HepG2 (cell line): ENCODE results near the gene WHAMM. TPM values are rescaled to one million over a fixed set of nuclear protein-coding genes. Genes with fewer than 3 reads are reported as not detected.

Experiments
- ATAC-seq: fragments of 200-7000 bp; cut with Tn5 transposase; 3 replicates; pipeline ENCODE4 v1.9.1; 2020; ENCODE audit warnings: mild to moderate bottlenecking, moderate library complexity
- BruUV-seq: library from RNA; stranded (reverse); fragments of 400-500 nt; replicated peaks from 2 replicates; lab custom pipeline; 2021; lab: Mats Ljungman, UMichigan
- CTCF ChIA-PET: fragments of 300-600 bp; formaldehyde crosslinking; extraction: SDS; loops from one replicate; lab custom pipeline; 2021; ENCODE audit warnings: low total read pairs, inconsistent platforms, low intra/inter-chr PET ratio; lab: Yijun Ruan, JAX
- POLR2A ChIA-PET: fragments of 350-600 bp; sonication (Branson Sonifier 250); formaldehyde crosslinking; loops from one replicate; lab custom pipeline; 2020; ENCODE audit warnings: antibody characterized with exemption, inconsistent platforms; lab: Yijun Ruan, JAX
- DNase-seq: peaks from one replicate; pipeline ENCODE4 v3.0.0-alpha.2; 2015; ENCODE audit warnings: low spot score
- FAIRE-seq: peaks from 3 replicates; lab custom pipeline; 2011; peaks lifted over from hg19 to GRCh38; lab: Jason Lieb, UNC
- H2AFZ ChIP-seq: one replicate; pipeline ENCODE4 v1.6.1; 2011; ENCODE audit warnings: low read length, inconsistent platforms
- H3K27ac ChIP-seq: fragments of 300-600 bp; 3 replicates; pipeline ENCODE4 v1.8.0; 2011; ENCODE audit warnings: mixed run types, mild to moderate bottlenecking, mixed read lengths, low read length, inconsistent platforms; ENCODE audit not compliant: insufficient read depth; ENCODE audit errors: extremely low read length
- H3K27me3 ChIP-seq, 2 experiments: fragments of 200-600 bp in 1 of 2; 2 replicates in 1 of 2; 3 replicates in 1 of 2; pipeline versions ENCODE4 v1.6.0 to v1.8.0; 2011; ENCODE audit warnings: low read length in 2 of 2, mild to moderate bottlenecking in 2 of 2, moderate library complexity in 2 of 2, inconsistent platforms in 1 of 2; ENCODE audit not compliant: insufficient read depth in 2 of 2, control insufficient read depth in 1 of 2
- H3K36me3 ChIP-seq, 2 experiments: fragments of 200-600 bp in 1 of 2; replicated peaks in 1 of 2; 2 replicates in 1 of 2; 3 replicates in 1 of 2; pipeline versions ENCODE4 v1.5.1 to v1.8.0; 2011; ENCODE audit warnings: low read length in 2 of 2, inconsistent platforms in 1 of 2; ENCODE audit not compliant: insufficient read depth in 2 of 2, control insufficient read depth in 1 of 2
- H3K4me1 ChIP-seq: 2 replicates; pipeline ENCODE4 v1.5.1; 2012; ENCODE audit warnings: low read length, inconsistent platforms; ENCODE audit not compliant: insufficient read depth
- H3K4me2 ChIP-seq: 2 replicates; pipeline ENCODE4 v1.6.0; 2011; ENCODE audit warnings: low read depth, low read length, inconsistent platforms
- H3K4me3 ChIP-seq, 3 experiments: fragments of 200-600 bp in 1 of 3; sonication (generic), shearing (Covaris generic) in 1 of 3; replicated peaks in 1 of 3; 2 replicates each; pipeline ENCODE4 v1.5.1; 2011 to 2016; ENCODE audit warnings: low read length in 3 of 3, inconsistent platforms in 2 of 3, low read depth in 2 of 3, mild to moderate bottlenecking in 2 of 3, control low read depth in 1 of 3, mixed read lengths in 1 of 3; ENCODE audit not compliant: insufficient read depth in 1 of 3
- H3K79me2 ChIP-seq: one replicate; pipeline ENCODE4 v1.6.1; 2011; ENCODE audit warnings: low read length, inconsistent platforms; ENCODE audit not compliant: insufficient read depth
- H3K9ac ChIP-seq: 2 replicates; pipeline ENCODE4 v1.6.0; 2011; ENCODE audit warnings: mild to moderate bottlenecking, low read depth, low read length, inconsistent platforms; ENCODE audit not compliant: insufficient read depth
- H3K9me3 ChIP-seq: 2 replicates; pipeline ENCODE4 v1.5.1; 2012; ENCODE audit warnings: mild to moderate bottlenecking, low read length
- H4K20me1 ChIP-seq: 2 replicates; pipeline ENCODE4 v1.6.0; 2011; ENCODE audit warnings: inconsistent platforms, mild to moderate bottlenecking, low read length, moderate library complexity; ENCODE audit not compliant: insufficient read depth
- CHD2 ChIP-seq: IDR thresholded peaks from 2 replicates; pipeline ENCODE4 v1.6.1; 2011; ENCODE audit warnings: low read depth, low read length, improper control_type of control experiment
- FOXK1 ChIP-seq: sonication (generic); formaldehyde crosslinking; IDR thresholded peaks from 2 replicates; pipeline ENCODE4 v1.4.0; 2020; ENCODE audit warnings: low read depth, missing genetic modification reagents, borderline replicate concordance
- MAFK ChIP-seq, 2 experiments: IDR thresholded peaks in 1 of 2; conservative IDR thresholded peaks in 1 of 2; 2 replicates each; pipeline ENCODE4 v1.6.1; 2011; ENCODE audit warnings: improper control_type of control experiment in 2 of 2, low read length in 2 of 2
- ZGPAT ChIP-seq: IDR thresholded peaks from 2 replicates; pipeline ENCODE4 v1.6.1; 2016; ENCODE audit warnings: mild to moderate bottlenecking
- ZNF230 ChIP-seq: sonication (generic); formaldehyde crosslinking; IDR thresholded peaks from 2 replicates; pipeline ENCODE4 v1.4.0; 2020; ENCODE audit warnings: mild to moderate bottlenecking, missing genetic modification reagents
- WGBS: methylation state at CpG from one replicate; pipeline ENCODE4 v1.1.6; 2017; ENCODE audit warnings: low lambda C conversion rate; 5-methylcytosine and 5-hydroxymethylcytosine counted together
- in situ Hi-C: cut with HindIII; loops from 2 replicates; pipeline ENCODE4 v1.10.0; 2017; ENCODE audit warnings: low pct_unique_long_range_greater_than_20kb; ENCODE audit not compliant: extremely low pct_ligation_motif_present
- intact Hi-C: fragments of 100-400 bp; cut with micrococcal nuclease; formaldehyde crosslinking; loops from one replicate; pipeline ENCODE4 v1.10.0; 2022; ENCODE audit not compliant: unreplicated experiment
- polyA plus RNA-seq, 8 experiments: library from polyadenylated mRNA; depleted of rRNA in 3 of 8; stranded (reverse) in 7 of 8; unstranded in 1 of 8; fragments of >200 nt; fragmentation: Illumina TruSeq in 4 of 8; extraction: Trizol in 4 of 8; gene quantifications; 2 replicates each; pipeline versions ENCODE4 v1.2.1 to v1.2.3, GENCODE V29; 2011 to 2016; ENCODE audit warnings: low read depth in 4 of 8, missing spikeins in 1 of 8, mixed read lengths in 1 of 8; ENCODE audit not compliant: insufficient read depth in 1 of 8
- total RNA-seq, 5 experiments: library from RNA; depleted of rRNA; stranded (reverse); fragments of >200 nt; fragmentation: Illumina TruSeq; extraction: Trizol; gene quantifications; 2 replicates each; pipeline ENCODE4 v1.2.3, GENCODE V29; 2016; ENCODE audit warnings: low read depth in 1 of 5

Gene WHAMM
- total and polyA plus RNA-seq, 2 of the 13 experiments (the other 11 are each of a cell fraction or from before 2014, with no cell fraction given), result 2.9 to 3.0 TPM

DNA sequence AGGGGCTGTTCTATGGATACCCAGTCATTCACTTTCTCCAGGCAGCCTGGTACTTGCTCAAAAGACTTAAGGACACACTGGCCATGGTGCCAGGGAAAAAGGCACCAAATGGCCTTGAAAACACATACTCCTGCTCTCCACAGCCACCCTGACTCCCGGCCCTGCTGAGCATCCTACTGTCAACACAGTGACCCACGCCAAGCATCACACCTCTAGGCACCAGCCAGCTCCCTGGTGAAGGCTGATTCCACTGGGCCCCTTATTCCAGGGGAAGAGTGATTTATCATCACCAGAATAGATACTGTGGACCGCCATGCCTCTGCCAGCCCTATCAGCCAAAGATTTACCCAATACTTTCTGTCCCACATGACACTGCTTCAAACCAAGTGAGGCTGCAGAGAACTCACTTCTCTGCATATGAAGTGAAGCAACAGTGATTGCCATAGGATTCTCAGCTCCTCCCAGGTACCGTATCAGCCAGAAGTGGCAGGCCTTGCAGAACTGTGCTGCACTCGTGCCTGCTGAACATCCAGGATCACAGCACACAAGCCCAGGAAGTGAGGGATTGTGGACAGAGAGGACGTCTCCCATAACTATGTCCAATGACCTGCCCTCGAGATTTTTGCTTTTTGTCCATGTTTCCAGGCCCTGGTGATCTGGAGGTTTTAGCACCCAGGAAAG, 63.7 kb downstream of the WHAMM start:
- FAIRE-seq, result no peak
- H3K4me3 ChIP-seq, result no peak overlapping the region
- H3K9ac ChIP-seq, result no peak overlapping the region
- TF ChIP-seq FOXK1 (CRISPR knock-in tag) (no peak), CHD2 (no peak), ZNF230 (CRISPR knock-in tag) (no peak)
- H3K4me1 ChIP-seq, result peaks cover 12% of the 10 kb centered on the region; the same call in 1 of the 2 replicates
- POLR2A ChIA-PET, result no interaction called here
- intact Hi-C loops (no loop called here), in situ Hi-C loops (no loop called here)
- H3K4me2 ChIP-seq, result no peak overlapping the region
- H3K36me3 ChIP-seq, result no peaks in the 10 kb centered on the region
- no peaks in the 10 kb centered on the region for H3K79me2 ChIP-seq
- CTCF ChIA-PET, result no interaction called here
- H4K20me1 ChIP-seq, result no peaks in the 10 kb centered on the region
- no peak for ATAC-seq
- DNase-seq, result no peak
- H3K27ac ChIP-seq, result no peak overlapping the region
- 65% methylated on average over 5 of the region's 7 CpGs for WGBS
- BruUV-seq, result no TSS peak
- H2AFZ ChIP-seq, result no peak overlapping the region
- no peaks in the 10 kb centered on the region for H3K9me3 ChIP-seq
- no peaks in the 10 kb centered on the region for H3K27me3 ChIP-seq

DNA sequence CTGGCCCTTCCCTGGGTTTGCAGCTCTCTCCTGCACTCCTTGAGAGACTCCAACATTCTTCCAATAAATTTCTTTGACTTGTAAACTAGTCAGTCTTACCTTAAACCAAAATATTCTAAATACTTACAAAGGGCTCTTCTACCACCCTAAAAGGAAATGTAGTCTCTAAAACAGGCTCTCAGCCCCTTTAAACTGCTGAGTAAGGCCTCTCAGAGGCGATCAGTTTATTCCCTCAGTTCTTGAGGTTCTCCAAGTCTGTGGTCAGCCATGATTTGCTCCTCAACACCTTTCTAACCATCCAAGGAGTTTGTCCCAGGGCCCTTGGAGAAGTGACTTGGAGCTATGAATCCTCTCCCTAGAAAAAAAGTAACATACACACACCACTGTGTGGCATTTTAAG, 64.8 kb downstream of the WHAMM start:
- Histone ChIP-seq H3K4me1 (peaks cover 12% of the 10 kb centered on the region; the same call in 1 of the 2 replicates), H3K9ac (no peak overlapping the region), H3K27me3 (no peaks in the 10 kb centered on the region), H3K27ac (no peak overlapping the region), H3K36me3 (no peaks in the 10 kb centered on the region), H3K9me3 (no peaks in the 10 kb centered on the region), H4K20me1 (no peaks in the 10 kb centered on the region), H2AFZ (no peak overlapping the region), H3K4me3 (no peak overlapping the region), H3K4me2 (no peak overlapping the region), H3K79me2 (no peaks in the 10 kb centered on the region)
- CTCF ChIA-PET, result no interaction called here
- intact Hi-C loops (no loop called here), in situ Hi-C loops (no loop called here)
- ATAC-seq, result no peak
- DNase-seq, result no peak
- no peak for TF ChIP-seq ZGPAT (CRISPR knock-in tag)
- TF ChIP-seq MAFK (conservative IDR thresholded peaks at IDR 0.05 in 1 of 2, IDR thresholded peaks at IDR 0.05 in 1 of 2; ENCODE audit: low read length in 2 of 2), result peak; percentile 17 to 60; a peak in 3 of 4 replicates
- no peak for FAIRE-seq
- 58% methylated on average over 1 of the region's 1 CpG for WGBS
- BruUV-seq, result no TSS peak
- POLR2A ChIA-PET, result no interaction called here
